Measurements from ENCODE around the gene CLCN3.

GRCh38 chr4:169689681-169690080, 69.3 kb downstream of the CLCN3 start:
- TF ChIP-seq CTCF (IDR thresholded peaks at IDR 0.05) (no peak), EP300 (IDR thresholded peaks at IDR 0.05) (no peak)
